Activated naive CD4-positive, alpha-beta T cell treated with anti-CD3 and anti-CD28 coated beads, Interleukin-2, amount 10 ng/mL, durations not matched to agents 7 days and 5 days (primary cell): ENCODE data around the gene PNRC2.
"Not testable (repeated sequence)": the region's sequence is repeated elsewhere in the genome, so short reads cannot be mapped to it uniquely, and the experiment has no call there.

Experiments
- CTCF ChIA-PET: fragments of 350-600 bp; sonication (Branson Sonifier 250); formaldehyde crosslinking; loops from one replicate; lab custom pipeline; 2021; ENCODE audit warnings: antibody characterized with exemption; lab: Charles Lee
- DNase-seq: peaks from one replicate; pipeline ENCODE4 v3.0.0-alpha.2; 2020
- H3K27ac Mint-ChIP-seq: one replicate; pipeline ENCODE4 v1.8.0; 2021; ENCODE audit warnings: mild to moderate bottlenecking, moderate library complexity, mixed read lengths
- H3K27me3 Mint-ChIP-seq: one replicate; pipeline ENCODE4 v1.8.0; 2021; ENCODE audit warnings: mild to moderate bottlenecking, mixed read lengths
- H3K36me3 Mint-ChIP-seq: one replicate; pipeline ENCODE4 v1.8.0; 2021; ENCODE audit warnings: mixed read lengths
- H3K4me1 Mint-ChIP-seq: one replicate; pipeline ENCODE4 v1.8.0; 2021; ENCODE audit warnings: mixed read lengths
- H3K4me3 Mint-ChIP-seq: one replicate; pipeline ENCODE4 v1.8.0; 2021; ENCODE audit warnings: mild to moderate bottlenecking, moderate library complexity, mixed read lengths
- H3K9me3 Mint-ChIP-seq: one replicate; pipeline ENCODE4 v1.8.0; 2021; ENCODE audit warnings: mixed read lengths

The PNRC2 gene

GRCh38 chr1:23987038-23987437, 27.4 kb downstream of the PNRC2 start:
- CTCF ChIA-PET = interaction anchor here (1.2 kb wide), 1 partner anchor 404 kb away, joined by 3 read pairs; no protein-coding TSS in a partner anchor
- not testable (repeated sequence) for H3K9me3 Mint-ChIP-seq, H3K27me3 Mint-ChIP-seq, H3K4me3 Mint-ChIP-seq, H3K36me3 Mint-ChIP-seq, H3K27ac Mint-ChIP-seq, DNase-seq
- peaks cover 19% of the 10 kb centered on the region for H3K4me1 Mint-ChIP-seq

- H3K27me3 Mint-ChIP-seq = no peaks in the 10 kb centered on the region
- CTCF ChIA-PET = interaction anchor here (0.6 to 0.8 kb wide), 3 partner anchors 35 to 182 kb away, joined by 3 to 5 read pairs (median 4); no protein-coding TSS in a partner anchor
- no peaks in the 10 kb centered on the region for H3K36me3 Mint-ChIP-seq
- peaks cover 19% of the 10 kb centered on the region for H3K4me1 Mint-ChIP-seq
- H3K27ac Mint-ChIP-seq = peak overlapping the region; percentile 66
- no peak overlapping the region for H3K4me3 Mint-ChIP-seq
- DNase-seq = no peak
- no peaks in the 10 kb centered on the region for H3K9me3 Mint-ChIP-seq
These were observed 29.6 kb downstream of the PNRC2 start for GRCh38 chr1:23989263-23989662.

GRCh38 chr1:23992011-23992410, 32.4 kb downstream of the PNRC2 start:
- H3K36me3 Mint-ChIP-seq, H3K27ac Mint-ChIP-seq, CTCF ChIA-PET, H3K4me3 Mint-ChIP-seq, H3K9me3 Mint-ChIP-seq, DNase-seq, H3K27me3 Mint-ChIP-seq: not testable (repeated sequence)
- H3K4me1 Mint-ChIP-seq = peaks cover 19% of the 10 kb centered on the region

- Mint-ChIP-seq H3K36me3 (no peaks in the 10 kb centered on the region), H3K9me3 (no peaks in the 10 kb centered on the region), H3K27me3 (peaks cover 8% of the 10 kb centered on the region), H3K4me3 (no peak overlapping the region), H3K27ac (no peak overlapping the region), H3K4me1 (no peaks in the 10 kb centered on the region)
- CTCF ChIA-PET = no interaction called here
- DNase-seq = no peak
These were observed 35.8 kb downstream of the PNRC2 start for GRCh38 chr1:23995431-23995837.

- no peaks in the 10 kb centered on the region for H3K9me3 Mint-ChIP-seq
- DNase-seq = no peak
- no peak overlapping the region for H3K4me3 Mint-ChIP-seq
- H3K4me1 Mint-ChIP-seq = no peaks in the 10 kb centered on the region
- H3K36me3 Mint-ChIP-seq = no peaks in the 10 kb centered on the region
- H3K27ac Mint-ChIP-seq = no peak overlapping the region
- H3K27me3 Mint-ChIP-seq = peaks cover 13% of the 10 kb centered on the region
- CTCF ChIA-PET = interaction anchor here (0.6 kb wide), 2 partner anchors 28 to 331 kb away, joined by 3 to 4 read pairs; no protein-coding TSS in a partner anchor
These were observed 37.1 kb downstream of the PNRC2 start for GRCh38 chr1:23996700-23997229.

- CTCF ChIA-PET = no interaction called here
- no peak for DNase-seq
- Mint-ChIP-seq H3K27me3 (peaks cover 13% of the 10 kb centered on the region), H3K36me3 (no peaks in the 10 kb centered on the region), H3K4me3 (no peak overlapping the region), H3K4me1 (no peaks in the 10 kb centered on the region), H3K27ac (no peak overlapping the region), H3K9me3 (no peaks in the 10 kb centered on the region)
These were observed 38.2 kb downstream of the PNRC2 start for GRCh38 chr1:23997812-23998211.

- Mint-ChIP-seq H3K36me3 (no peaks in the 10 kb centered on the region), H3K27ac (no peak overlapping the region), H3K27me3 (peaks cover 24% of the 10 kb centered on the region), H3K9me3 (no peaks in the 10 kb centered on the region), H3K4me1 (no peaks in the 10 kb centered on the region), H3K4me3 (no peak overlapping the region)
- CTCF ChIA-PET = no interaction called here
- no peak for DNase-seq
These were observed 39.6 kb downstream of the PNRC2 start for GRCh38 chr1:23999156-23999671.

- no peaks in the 10 kb centered on the region for H3K36me3 Mint-ChIP-seq
- no peaks in the 10 kb centered on the region for H3K4me1 Mint-ChIP-seq
- CTCF ChIA-PET = no interaction called here
- H3K27ac Mint-ChIP-seq = no peak overlapping the region
- DNase-seq = no peak
- H3K4me3 Mint-ChIP-seq = no peak overlapping the region
- no peaks in the 10 kb centered on the region for H3K9me3 Mint-ChIP-seq
- peaks cover 39% of the 10 kb centered on the region for H3K27me3 Mint-ChIP-seq
These were observed 43.1 kb downstream of the PNRC2 start for GRCh38 chr1:24002695-24003094.

GRCh38 chr1:24003331-24003972, 43.8 kb downstream of the PNRC2 start:
- DNase-seq = no peak
- CTCF ChIA-PET = interaction anchor here (0.7 to 2.0 kb wide), 2 partner anchors 24 to 55 kb away, joined by 3 to 6 read pairs; no protein-coding TSS in a partner anchor
- Mint-ChIP-seq H3K4me3 (no peak overlapping the region), H3K36me3 (no peaks in the 10 kb centered on the region), H3K27me3 (peaks cover 45% of the 10 kb centered on the region), H3K4me1 (no peaks in the 10 kb centered on the region), H3K9me3 (no peaks in the 10 kb centered on the region), H3K27ac (no peak overlapping the region)

GRCh38 chr1:24004132-24004531, 44.5 kb downstream of the PNRC2 start:
- Mint-ChIP-seq H3K27me3 (peaks cover 45% of the 10 kb centered on the region), H3K9me3 (no peaks in the 10 kb centered on the region), H3K36me3 (no peaks in the 10 kb centered on the region), H3K27ac (no peak overlapping the region), H3K4me1 (no peaks in the 10 kb centered on the region), H3K4me3 (no peak overlapping the region)
- CTCF ChIA-PET = interaction anchor here (0.7 to 2.0 kb wide), 3 partner anchors 17 to 55 kb away, joined by 3 to 6 read pairs (median 3); no protein-coding TSS in a partner anchor
- no peak for DNase-seq

- H3K36me3 Mint-ChIP-seq = no peaks in the 10 kb centered on the region
- CTCF ChIA-PET = interaction anchor here (1.4 to 2.0 kb wide), 2 partner anchors 16 to 23 kb away, joined by 3 to 6 read pairs; no protein-coding TSS in a partner anchor
- DNase-seq = no peak
- H3K4me1 Mint-ChIP-seq = no peaks in the 10 kb centered on the region
- no peaks in the 10 kb centered on the region for H3K9me3 Mint-ChIP-seq
- H3K4me3 Mint-ChIP-seq = no peak overlapping the region
- no peak overlapping the region for H3K27ac Mint-ChIP-seq
- peaks cover 55% of the 10 kb centered on the region for H3K27me3 Mint-ChIP-seq
These were observed 45.5 kb downstream of the PNRC2 start for GRCh38 chr1:24005163-24005562.

- Mint-ChIP-seq H3K27ac (no peak overlapping the region), H3K9me3 (no peaks in the 10 kb centered on the region), H3K4me1 (no peaks in the 10 kb centered on the region), H3K36me3 (no peaks in the 10 kb centered on the region), H3K27me3 (peaks cover 65% of the 10 kb centered on the region), H3K4me3 (no peak overlapping the region)
- DNase-seq = no peak
- CTCF ChIA-PET = no interaction called here
These were observed 47.5 kb downstream of the PNRC2 start for GRCh38 chr1:24007079-24007478.

- H3K4me1 Mint-ChIP-seq, CTCF ChIA-PET, H3K36me3 Mint-ChIP-seq, H3K9me3 Mint-ChIP-seq, DNase-seq, H3K4me3 Mint-ChIP-seq, H3K27ac Mint-ChIP-seq: not testable (repeated sequence)
- peaks cover 66% of the 10 kb centered on the region for H3K27me3 Mint-ChIP-seq
These were observed 49.1 kb downstream of the PNRC2 start for GRCh38 chr1:24008574-24009184.

GRCh38 chr1:24009406-24009805, 49.8 kb downstream of the PNRC2 start:
- no peaks in the 10 kb centered on the region for H3K4me1 Mint-ChIP-seq
- DNase-seq = no peak
- CTCF ChIA-PET = no interaction called here
- H3K27me3 Mint-ChIP-seq = peaks cover 67% of the 10 kb centered on the region
- H3K36me3 Mint-ChIP-seq = no peaks in the 10 kb centered on the region
- no peak overlapping the region for H3K4me3 Mint-ChIP-seq
- no peaks in the 10 kb centered on the region for H3K9me3 Mint-ChIP-seq
- no peak overlapping the region for H3K27ac Mint-ChIP-seq
